Fibroblast of skin of left quadriceps (primary cell): ENCODE data around the gene JPH2.
A peak's percentile ranks its signal among the peaks of the same experiment; 100 is the strongest.
"Not testable (repeated sequence)": the region's sequence is repeated elsewhere in the genome, so short reads cannot be mapped to it uniquely, and the experiment has no call there.

Experiments
- DNase-seq, 2 experiments: peaks; one replicate each; pipeline ENCODE4 v3.0.0-alpha.2; 2013; ENCODE audit warnings: low read depth in 2 of 2

JPH2 gene

GRCh38 chr20:44159125-44159524, 27.9 kb downstream of the JPH2 start:
- no peak for DNase-seq

- no peak for DNase-seq
Observed at GRCh38 chr20:44157061-44157460, 29.9 kb downstream of the JPH2 start.

GRCh38 chr20:44154521-44155001, 32.4 kb downstream of the JPH2 start:
- no peak for DNase-seq

- peak in 1 of 2 experiments; percentile 20 for DNase-seq
Observed at GRCh38 chr20:44153636-44154043, 33.3 kb downstream of the JPH2 start.

- no peak for DNase-seq
Observed at GRCh38 chr20:44151621-44152416, 35.2 kb downstream of the JPH2 start.

- no peak for DNase-seq
Observed at GRCh38 chr20:44146272-44146671, 40.7 kb downstream of the JPH2 start.

- DNase-seq: no peak
Observed at GRCh38 chr20:44145131-44145775, 41.7 kb downstream of the JPH2 start.

GRCh38 chr20:44143936-44144335, 43.1 kb downstream of the JPH2 start:
- DNase-seq: no peak

- peak in 1 of 2 experiments; percentile 38 for DNase-seq
Observed at GRCh38 chr20:44142413-44142812, 44.6 kb downstream of the JPH2 start.

- no peak for DNase-seq
Observed at GRCh38 chr20:44141873-44142272, 45.1 kb downstream of the JPH2 start.

GRCh38 chr20:44138867-44139266, 48.1 kb downstream of the JPH2 start:
- DNase-seq: no peak

GRCh38 chr20:44137266-44137801, 49.7 kb downstream of the JPH2 start:
- DNase-seq: peak; percentile 42 to 56

- no peak for DNase-seq
Observed at GRCh38 chr20:44136579-44137265, 50.3 kb downstream of the JPH2 start.

GRCh38 chr20:44135417-44136204, 51.4 kb downstream of the JPH2 start:
- DNase-seq: no peak

- no peak for DNase-seq
Observed at GRCh38 chr20:44135012-44135412, 52.0 kb downstream of the JPH2 start.

- no peak for DNase-seq
Observed at GRCh38 chr20:44133424-44133823, 53.6 kb downstream of the JPH2 start.

GRCh38 chr20:44131704-44132103, 55.3 kb downstream of the JPH2 start:
- no peak for DNase-seq

GRCh38 chr20:44129911-44130718, 56.9 kb downstream of the JPH2 start:
- no peak for DNase-seq

GRCh38 chr20:44129300-44129699, 57.7 kb downstream of the JPH2 start:
- DNase-seq: not testable (repeated sequence)

GRCh38 chr20:44126445-44126844, 60.5 kb downstream of the JPH2 start:
- no peak for DNase-seq
